ENCODE results near the gene DTYMK. TPM values are rescaled to one million over a fixed set of nuclear protein-coding genes. Genes with fewer than 3 reads are reported as not detected.

Gene DTYMK
- total and polyA plus RNA-seq, 2 of the 8 experiments (the other 6 are each of a cell fraction or from before 2014, with no cell fraction given) = 58.3 to 69.9 TPM

- TF ChIP-seq TAF1 (IDR thresholded peaks at IDR 0.05; ENCODE audit: low read depth, low read length) = no peak
- no peak for TF ChIP-seq USF2 (IDR thresholded peaks at IDR 0.05; ENCODE audit: low read length)
- no peak for TF ChIP-seq SIX5 (IDR thresholded peaks at IDR 0.05; ENCODE audit: low read depth, low read length)
- TF ChIP-seq RAD21 (IDR thresholded peaks at IDR 0.05 in 1 of 2, conservative IDR thresholded peaks at IDR 0.05 in 1 of 2; ENCODE audit: low read depth in 2 of 2, low read length in 2 of 2) = no peak
Observed at GRCh38 chr2:241673189-241673663, 13.4 kb downstream of the DTYMK start (continued).
